ENCODE measurements around the gene UNC79. TPM values are rescaled to one million over a fixed set of nuclear protein-coding genes. Genes with fewer than 3 reads are reported as not detected.
"Not testable (repeated sequence)": the region's sequence is repeated elsewhere in the genome, so short reads cannot be mapped to it uniquely, and the experiment has no call there.

The UNC79 gene
- 2.6 TPM in 2 replicates for total RNA-seq
- long read RNA-seq, partial matches to known transcripts, result 6 of 7 reads
- long read RNA-seq, other reads (novel, unspliced or antisense), result 1 of 7 reads

GRCh38 chr14:93430315-93431035 lies at the start of gene UNC79:
Gene UNC79, plus strand, starts transcription at chr14:93430939. Its CDS starts 91 bp downstream, at chr14:93431030.
- H3K9me3 Mint-ChIP-seq (ENCODE audit: low read depth), result peaks cover 8% of the 10 kb centered on the region
- H3K27ac Mint-ChIP-seq, result no peak within 1 kb of the TSS

GRCh38 chr14:93381644-93382043 lies 49.1 kb upstream of the UNC79 start:
- no peak overlapping the region for H3K4me3 Mint-ChIP-seq (ENCODE audit: low read depth)
- no peaks in the 10 kb centered on the region for H3K27me3 Mint-ChIP-seq
- no peak for DNase-seq (ENCODE audit: low spot score, unreplicated experiment)
- no peak overlapping the region for H3K27ac Mint-ChIP-seq
- peaks cover 6% of the 10 kb centered on the region for H3K4me1 Mint-ChIP-seq (ENCODE audit: low read depth)
- H3K36me3 Mint-ChIP-seq (ENCODE audit: insufficient read depth), result no peaks in the 10 kb centered on the region
- H3K9me3 Mint-ChIP-seq (ENCODE audit: low read depth), result no peaks in the 10 kb centered on the region
- TF ChIP-seq CTCF (IDR thresholded peaks at IDR 0.05; ENCODE audit: unreplicated experiment), result no peak

More at GRCh38 chr14:93430315-93431035, at the start of gene UNC79:
- no peaks in the 10 kb centered on the region for H3K36me3 Mint-ChIP-seq (ENCODE audit: insufficient read depth)
- H3K4me3 Mint-ChIP-seq (ENCODE audit: low read depth), result peak within 1 kb of the TSS; percentile 72
- peak; percentile 25 for DNase-seq (ENCODE audit: low spot score, unreplicated experiment)
- TF ChIP-seq CTCF (IDR thresholded peaks at IDR 0.05; ENCODE audit: unreplicated experiment), result no peak
- peaks cover 6% of the 10 kb centered on the region for H3K4me1 Mint-ChIP-seq (ENCODE audit: low read depth)
- peaks cover 51% of the 10 kb centered on the region for H3K27me3 Mint-ChIP-seq

GRCh38 chr14:93384256-93384655 lies 46.5 kb upstream of the UNC79 start:
- H3K27ac Mint-ChIP-seq; H3K4me1 Mint-ChIP-seq (ENCODE audit: low read depth); H3K36me3 Mint-ChIP-seq (ENCODE audit: insufficient read depth); H3K4me3 Mint-ChIP-seq (ENCODE audit: low read depth); H3K27me3 Mint-ChIP-seq; H3K9me3 Mint-ChIP-seq (ENCODE audit: low read depth); DNase-seq (ENCODE audit: low spot score, unreplicated experiment): not testable (repeated sequence)

- no peak overlapping the region for H3K27ac Mint-ChIP-seq
- DNase-seq (ENCODE audit: low spot score, unreplicated experiment), result no peak
- peaks cover 9% of the 10 kb centered on the region for H3K9me3 Mint-ChIP-seq (ENCODE audit: low read depth)
- no peak overlapping the region for H3K4me3 Mint-ChIP-seq (ENCODE audit: low read depth)
- no peaks in the 10 kb centered on the region for H3K27me3 Mint-ChIP-seq
- no peaks in the 10 kb centered on the region for H3K4me1 Mint-ChIP-seq (ENCODE audit: low read depth)
- TF ChIP-seq CTCF (IDR thresholded peaks at IDR 0.05; ENCODE audit: unreplicated experiment), result no peak
- H3K36me3 Mint-ChIP-seq (ENCODE audit: insufficient read depth), result no peaks in the 10 kb centered on the region
These were observed 35.5 kb upstream of the UNC79 start for GRCh38 chr14:93395231-93395630.

GRCh38 chr14:93396456-93396855 lies 34.3 kb upstream of the UNC79 start:
- H3K4me3 Mint-ChIP-seq (ENCODE audit: low read depth), result no peak overlapping the region
- H3K27ac Mint-ChIP-seq, result no peak overlapping the region
- no peak for TF ChIP-seq CTCF (IDR thresholded peaks at IDR 0.05; ENCODE audit: unreplicated experiment)
- no peaks in the 10 kb centered on the region for H3K36me3 Mint-ChIP-seq (ENCODE audit: insufficient read depth)
- no peaks in the 10 kb centered on the region for H3K27me3 Mint-ChIP-seq
- no peak for DNase-seq (ENCODE audit: low spot score, unreplicated experiment)
- peaks cover 9% of the 10 kb centered on the region for H3K9me3 Mint-ChIP-seq (ENCODE audit: low read depth)
- no peaks in the 10 kb centered on the region for H3K4me1 Mint-ChIP-seq (ENCODE audit: low read depth)

- no peaks in the 10 kb centered on the region for H3K4me1 Mint-ChIP-seq (ENCODE audit: low read depth)
- no peaks in the 10 kb centered on the region for H3K36me3 Mint-ChIP-seq (ENCODE audit: insufficient read depth)
- no peak overlapping the region for H3K27ac Mint-ChIP-seq
- peaks cover 9% of the 10 kb centered on the region for H3K9me3 Mint-ChIP-seq (ENCODE audit: low read depth)
- no peak overlapping the region for H3K4me3 Mint-ChIP-seq (ENCODE audit: low read depth)
- no peak for TF ChIP-seq CTCF (IDR thresholded peaks at IDR 0.05; ENCODE audit: unreplicated experiment)
- DNase-seq (ENCODE audit: low spot score, unreplicated experiment), result no peak
- no peaks in the 10 kb centered on the region for H3K27me3 Mint-ChIP-seq
These were observed 32.2 kb upstream of the UNC79 start for GRCh38 chr14:93398491-93398890.

Data from progenitor cell of endocrine pancreas (in vitro differentiated cells).